Mesenchymal stem cell (in vitro differentiated cells and primary cell): ENCODE data around the gene QSER1.

Experiments
- DNase-seq: peaks from one replicate; pipeline ENCODE4 v3.0.0-alpha.2; 2013
- H2AFZ ChIP-seq: one replicate; pipeline ENCODE4 v1.6.1; 2013; ENCODE audit warnings: low read depth, mild to moderate bottlenecking, control low read depth, inconsistent platforms, low read length, moderate library complexity
- H2AK5ac ChIP-seq: 2 replicates; pipeline ENCODE4 v1.6.1; 2013; ENCODE audit warnings: low read length, moderate library complexity, mild to moderate bottlenecking, inconsistent platforms; ENCODE audit not compliant: severe bottlenecking
- H2BK120ac ChIP-seq: one replicate; pipeline ENCODE4 v1.6.1; 2013; ENCODE audit warnings: low read depth, mild to moderate bottlenecking, inconsistent platforms, low read length, moderate library complexity
- H2BK12ac ChIP-seq, 2 experiments: one replicate each; pipeline ENCODE4 v1.6.1; 2013; ENCODE audit warnings: inconsistent platforms in 2 of 2, low read length in 2 of 2, mild to moderate bottlenecking in 2 of 2, moderate library complexity in 2 of 2, control low read depth in 1 of 2
- H2BK15ac ChIP-seq: one replicate; pipeline ENCODE4 v1.6.1; 2013; ENCODE audit warnings: mild to moderate bottlenecking, low read depth, inconsistent platforms; ENCODE audit not compliant: poor library complexity, severe bottlenecking
- H2BK5ac ChIP-seq: 2 replicates; pipeline ENCODE4 v1.6.1; 2013; ENCODE audit warnings: low read depth, mild to moderate bottlenecking, low read length, control low read depth, inconsistent platforms; ENCODE audit not compliant: poor library complexity, severe bottlenecking
- H3K14ac ChIP-seq, 2 experiments: one replicate each; pipeline ENCODE4 v1.6.1; 2013; ENCODE audit warnings: inconsistent platforms in 2 of 2, low read length in 2 of 2, control low read depth in 1 of 2, mild to moderate bottlenecking in 1 of 2, moderate library complexity in 1 of 2
- H3K18ac ChIP-seq, 2 experiments: one replicate each; pipeline ENCODE4 v1.6.1; 2013; ENCODE audit warnings: inconsistent platforms in 2 of 2, low read length in 2 of 2, control low read depth in 1 of 2, low read depth in 1 of 2, mild to moderate bottlenecking in 1 of 2
- H3K23ac ChIP-seq, 2 experiments: one replicate each; pipeline ENCODE4 v1.6.1; 2013; ENCODE audit warnings: inconsistent platforms in 2 of 2, low read length in 2 of 2, mild to moderate bottlenecking in 2 of 2, moderate library complexity in 2 of 2, control low read depth in 1 of 2
- H3K27ac ChIP-seq: 2 replicates; pipeline ENCODE4 v1.5.1; 2013; ENCODE audit warnings: mild to moderate bottlenecking, moderate library complexity, low read length, control low read depth, inconsistent platforms; ENCODE audit not compliant: poor library complexity, severe bottlenecking
- H3K27me3 ChIP-seq, 2 experiments: 2 replicates each; pipeline versions ENCODE4 v1.6.1 to v1.7.0; 2013; ENCODE audit warnings: low read length in 2 of 2, mild to moderate bottlenecking in 2 of 2, moderate library complexity in 2 of 2, control low read depth in 1 of 2, inconsistent platforms in 1 of 2; ENCODE audit not compliant: control insufficient read depth in 1 of 2, insufficient read depth in 1 of 2
- H3K36me3 ChIP-seq, 2 experiments: 2 replicates each; pipeline versions ENCODE4 v1.6.1 to v1.7.0; 2013; ENCODE audit warnings: low read length in 2 of 2, control low read depth in 1 of 2, inconsistent platforms in 1 of 2, low read depth in 1 of 2, mild to moderate bottlenecking in 1 of 2; ENCODE audit not compliant: insufficient read depth in 2 of 2, control insufficient read depth in 1 of 2
- H3K4ac ChIP-seq, 2 experiments: one replicate each; pipeline ENCODE4 v1.6.1; 2013; ENCODE audit warnings: inconsistent platforms in 2 of 2, low read length in 2 of 2, mild to moderate bottlenecking in 2 of 2, moderate library complexity in 2 of 2, control low read depth in 1 of 2, low read depth in 1 of 2
- H3K4me1 ChIP-seq: 2 replicates; pipeline ENCODE4 v1.6.1; 2013; ENCODE audit warnings: low read depth, low read length, control low read depth; ENCODE audit not compliant: control insufficient read depth, insufficient read depth
- H3K4me2 ChIP-seq: 2 replicates; pipeline ENCODE4 v1.6.1; 2013; ENCODE audit warnings: low read length, mild to moderate bottlenecking, inconsistent platforms; ENCODE audit not compliant: poor library complexity, severe bottlenecking
- H3K4me3 ChIP-seq, 2 experiments: 2 replicates each; pipeline versions ENCODE4 v1.5.1 to v1.7.0; 2013; ENCODE audit warnings: low read length in 2 of 2, mild to moderate bottlenecking in 2 of 2, control low read depth in 1 of 2, low read depth in 1 of 2; ENCODE audit not compliant: insufficient read depth in 1 of 2
- H3K79me1 ChIP-seq: replicated peaks from 2 replicates; pipeline ENCODE4 v1.6.1; 2013; ENCODE audit warnings: mild to moderate bottlenecking, control low read depth, low read length, inconsistent platforms; ENCODE audit not compliant: poor library complexity, severe bottlenecking
- H3K9ac ChIP-seq: 2 replicates; pipeline ENCODE4 v1.7.0; 2013; ENCODE audit warnings: mild to moderate bottlenecking, low read length, moderate library complexity
- H3K9me3 ChIP-seq: 2 replicates; pipeline ENCODE4 v1.7.0; 2013; ENCODE audit warnings: mild to moderate bottlenecking, low read length; ENCODE audit not compliant: control insufficient read depth
- H4K8ac ChIP-seq: one replicate; pipeline ENCODE4 v1.6.1; 2013; ENCODE audit warnings: inconsistent platforms, mild to moderate bottlenecking, low read length, moderate library complexity
- H4K91ac ChIP-seq: one replicate; pipeline ENCODE4 v1.6.1; 2013; ENCODE audit warnings: mild to moderate bottlenecking, low read length, inconsistent platforms
- WGBS: methylation state at CpG from one replicate; pipeline ENCODE4 v1.1.7; 2013; ENCODE audit warnings: mixed read lengths; 5-methylcytosine and 5-hydroxymethylcytosine counted together

QSER1 gene

GRCh38 chr11:32895471-32895870 is 2.9 kb downstream of the QSER1 start:
- no peaks in the 10 kb centered on the region for H3K9me3 ChIP-seq
- H3K23ac ChIP-seq: no peak overlapping the region
- no peak overlapping the region for H3K4me3 ChIP-seq
- H2BK12ac ChIP-seq: no peak overlapping the region
- H2BK15ac ChIP-seq: no peak overlapping the region
- no peaks in the 10 kb centered on the region for H3K27me3 ChIP-seq
- DNase-seq: no peak
- peaks cover 10% of the 10 kb centered on the region for H3K79me1 ChIP-seq
- no CpG with 5 or more reads among the region's 1 CpG for WGBS
- H3K36me3 ChIP-seq: no peaks in the 10 kb centered on the region
- no peaks in the 10 kb centered on the region for H3K4me1 ChIP-seq
- H3K18ac ChIP-seq: no peak overlapping the region
- H2BK120ac ChIP-seq: no peak overlapping the region
- H4K91ac ChIP-seq: no peak overlapping the region
- H2BK5ac ChIP-seq: no peak overlapping the region
- H3K27ac ChIP-seq: no peak overlapping the region
- no peak overlapping the region for H2AFZ ChIP-seq
- H2AK5ac ChIP-seq: no peak overlapping the region
- no peak overlapping the region for H4K8ac ChIP-seq
- no peak overlapping the region for H3K4me2 ChIP-seq
- H3K9ac ChIP-seq: peak overlapping the region; percentile 96
- H3K4ac ChIP-seq: no peak overlapping the region
- no peak overlapping the region for H3K14ac ChIP-seq

DNA sequence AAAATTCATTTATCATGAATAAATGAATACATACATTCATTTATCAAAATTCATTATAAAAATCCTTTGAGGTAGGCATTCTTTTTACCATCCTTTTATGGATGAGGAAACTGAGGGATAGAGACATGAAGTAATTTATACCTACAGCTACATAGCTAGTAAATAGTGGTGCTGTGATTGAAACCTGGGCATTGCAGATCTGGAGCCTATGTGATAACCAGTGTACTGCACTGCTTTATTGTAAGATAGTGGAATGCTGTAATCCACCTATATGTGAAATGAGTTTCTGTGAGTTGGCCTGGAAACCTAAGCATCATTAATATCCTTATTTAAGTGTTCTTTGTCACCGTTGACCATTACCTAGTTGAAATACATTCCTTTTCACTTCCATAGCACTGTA is 4.5 kb downstream of the QSER1 start:
- Histone ChIP-seq H2BK5ac (no peak overlapping the region), H2BK15ac (no peak overlapping the region), H3K14ac (no peak overlapping the region), H2AK5ac (no peak overlapping the region), H3K23ac (no peak overlapping the region), H4K91ac (no peak overlapping the region), H3K4ac (no peak overlapping the region), H3K9me3 (no peaks in the 10 kb centered on the region), H3K36me3 (no peaks in the 10 kb centered on the region), H4K8ac (no peak overlapping the region), H3K4me3 (no peak overlapping the region), H3K27ac (no peak overlapping the region), H3K4me2 (no peak overlapping the region), H3K4me1 (no peaks in the 10 kb centered on the region), H3K79me1 (peaks cover 9% of the 10 kb centered on the region), H2BK12ac (no peak overlapping the region), H3K9ac (no peak overlapping the region), H2AFZ (no peak overlapping the region), H3K27me3 (no peaks in the 10 kb centered on the region), H2BK120ac (no peak overlapping the region), H3K18ac (no peak overlapping the region)
- DNase-seq: no peak
- 100% methylated on average over 1 of the region's 1 CpG for WGBS

GRCh38 chr11:32899438-32899837 is 6.8 kb downstream of the QSER1 start:
- H3K27ac ChIP-seq: no peak overlapping the region
- no peaks in the 10 kb centered on the region for H3K9me3 ChIP-seq
- H2BK12ac ChIP-seq: no peak overlapping the region
- no peak overlapping the region for H2BK5ac ChIP-seq
- no peak overlapping the region for H2BK15ac ChIP-seq
- H2AK5ac ChIP-seq: no peak overlapping the region
- no peak overlapping the region for H2AFZ ChIP-seq
- no peak overlapping the region for H3K14ac ChIP-seq
- H3K18ac ChIP-seq: no peak overlapping the region
- no peak overlapping the region for H3K4ac ChIP-seq
- no peak overlapping the region for H3K23ac ChIP-seq
- H3K4me3 ChIP-seq: no peak overlapping the region
- no peak overlapping the region for H2BK120ac ChIP-seq
- no peak overlapping the region for H4K8ac ChIP-seq
- H3K9ac ChIP-seq: no peak overlapping the region
- no peak for DNase-seq
- no peak overlapping the region for H4K91ac ChIP-seq
- no peaks in the 10 kb centered on the region for H3K27me3 ChIP-seq
- H3K4me2 ChIP-seq: no peak overlapping the region
- H3K4me1 ChIP-seq: no peaks in the 10 kb centered on the region
- H3K36me3 ChIP-seq: no peaks in the 10 kb centered on the region
- peaks cover 12% of the 10 kb centered on the region for H3K79me1 ChIP-seq

DNA sequence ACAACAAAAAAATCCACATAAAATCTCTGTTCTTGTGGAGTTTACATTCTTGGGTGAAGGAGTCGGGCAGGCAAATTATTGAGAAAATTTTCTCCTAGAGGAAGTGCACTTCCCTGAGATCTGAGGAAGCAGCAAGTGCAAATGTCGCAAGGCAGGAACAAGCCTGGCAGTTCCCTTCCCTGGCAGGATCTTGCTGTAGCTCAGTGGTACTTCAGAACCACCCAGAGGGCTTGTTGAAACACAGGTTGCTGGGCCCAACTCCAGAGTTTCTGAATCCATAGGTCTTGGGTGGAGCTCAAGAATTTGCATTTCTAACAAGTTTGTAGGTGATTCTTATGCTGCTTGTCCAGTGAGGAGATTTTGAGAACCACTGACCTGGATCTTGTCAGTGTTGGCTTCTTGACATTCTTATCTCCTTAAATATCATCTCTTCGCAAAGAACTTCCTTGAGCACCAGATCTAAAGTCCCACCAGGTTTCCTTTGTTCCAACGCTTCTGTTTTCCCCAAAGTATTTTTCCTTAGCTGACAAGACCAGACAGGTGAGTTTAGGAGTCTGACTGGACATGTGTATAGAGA is 9.6 kb downstream of the QSER1 start:
- Histone ChIP-seq H2AFZ (no peak overlapping the region), H3K4me3 (no peak overlapping the region), H3K14ac (no peak overlapping the region), H2BK120ac (no peak overlapping the region), H2BK12ac (no peak overlapping the region), H2BK5ac (no peak overlapping the region), H3K18ac (no peak overlapping the region), H2BK15ac (no peak overlapping the region), H3K36me3 (no peaks in the 10 kb centered on the region), H3K9me3 (no peaks in the 10 kb centered on the region), H3K4me1 (no peaks in the 10 kb centered on the region), H3K23ac (no peak overlapping the region), H3K79me1 (peaks cover 15% of the 10 kb centered on the region), H3K9ac (no peak overlapping the region), H3K4ac (no peak overlapping the region), H3K4me2 (no peak overlapping the region), H3K27ac (no peak overlapping the region), H4K91ac (no peak overlapping the region), H2AK5ac (no peak overlapping the region), H4K8ac (no peak overlapping the region), H3K27me3 (no peaks in the 10 kb centered on the region)
- no peak for DNase-seq
- WGBS: 96% methylated on average over 3 of the region's 4 CpGs
